ENCODE data around the gene MKKS.
"Not testable (repeated sequence)": the region's sequence is repeated elsewhere in the genome, so short reads cannot be mapped to it uniquely, and the experiment has no call there.

Gene MKKS

DNA sequence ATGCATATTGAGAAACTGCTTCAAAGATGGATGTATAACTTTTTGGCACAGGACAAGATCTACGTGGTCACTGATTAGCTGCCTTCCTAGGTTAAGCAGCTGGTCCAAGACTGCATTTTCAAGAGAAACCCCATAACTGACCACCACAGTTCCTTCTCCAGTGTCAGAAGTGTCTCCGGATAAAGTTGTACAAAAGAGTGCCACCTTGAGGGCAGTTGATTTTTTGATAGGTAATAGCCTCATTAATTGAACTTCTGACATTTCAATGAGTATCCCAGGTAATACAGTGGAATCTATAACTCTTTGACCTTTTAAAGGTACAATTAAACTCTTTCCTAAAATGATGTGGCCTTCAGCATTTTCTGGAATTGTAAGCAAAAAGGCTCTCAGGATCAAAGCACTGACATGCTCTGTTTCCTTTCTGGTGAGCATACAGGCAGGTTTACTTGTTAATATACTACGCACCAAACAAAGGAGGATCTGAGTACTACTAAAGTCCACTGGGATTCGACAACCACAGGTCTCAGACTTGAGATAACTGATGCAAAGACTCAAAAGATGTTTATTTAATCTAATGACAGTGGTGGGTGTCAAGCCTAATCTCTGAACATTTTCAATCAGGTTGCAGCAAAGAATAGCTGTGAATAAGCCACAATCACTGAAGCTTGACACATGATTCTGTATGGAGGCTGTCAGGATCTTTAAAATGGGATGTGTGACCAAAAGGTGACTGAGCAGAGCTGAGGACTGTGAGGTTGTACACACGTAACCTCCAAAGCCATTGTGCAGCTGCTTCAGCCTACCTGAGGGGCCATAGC is 21.2 kb downstream of the MKKS start:
- no peak for DNase-seq (ENCODE audit: low read depth)

GRCh38 chr20:10411673-10412072 is 22.3 kb downstream of the MKKS start:
- no peak for DNase-seq (ENCODE audit: low read depth)

GRCh38 chr20:10408108-10408813 is 25.8 kb downstream of the MKKS start:
- DNase-seq (ENCODE audit: low read depth), result no peak

- DNase-seq (ENCODE audit: low read depth), result no peak
Measured at GRCh38 chr20:10404959-10405530, 29.0 kb downstream of the MKKS start.

- DNase-seq (ENCODE audit: low read depth), result no peak
Measured at GRCh38 chr20:10404023-10404628, 29.9 kb downstream of the MKKS start.

DNA sequence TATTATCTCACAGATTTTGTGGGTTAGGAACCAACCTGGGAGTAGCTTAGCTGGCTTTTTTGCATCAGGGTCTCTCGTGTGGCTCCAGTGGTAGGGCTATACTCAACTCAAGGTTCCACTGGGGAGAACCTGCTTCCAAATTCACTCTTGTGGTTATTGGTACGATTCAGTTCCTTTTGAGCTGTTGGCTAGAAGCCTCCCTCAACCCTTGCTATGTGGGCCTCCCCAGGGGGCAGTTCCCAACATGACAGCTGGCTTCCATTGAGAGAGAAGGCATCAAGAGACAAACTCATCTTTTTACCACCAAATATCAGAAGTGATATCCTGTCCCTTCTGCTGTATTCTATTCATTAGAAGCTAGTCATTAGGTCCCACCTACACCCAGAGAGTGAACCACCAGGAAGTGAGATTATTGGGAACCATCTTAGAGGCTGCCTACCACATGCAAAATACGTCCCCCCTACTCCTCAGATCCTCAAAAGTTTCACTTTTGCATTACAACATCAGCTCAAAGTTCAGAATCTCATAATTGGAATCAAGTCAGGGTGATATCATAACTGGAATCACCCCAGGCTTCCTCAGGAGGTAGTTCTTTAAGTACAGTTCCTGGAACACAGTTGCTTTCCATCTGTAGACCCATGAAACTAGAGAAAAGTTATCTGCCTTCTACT is 30.9 kb downstream of the MKKS start:
- no peak for DNase-seq (ENCODE audit: low read depth)

DNA sequence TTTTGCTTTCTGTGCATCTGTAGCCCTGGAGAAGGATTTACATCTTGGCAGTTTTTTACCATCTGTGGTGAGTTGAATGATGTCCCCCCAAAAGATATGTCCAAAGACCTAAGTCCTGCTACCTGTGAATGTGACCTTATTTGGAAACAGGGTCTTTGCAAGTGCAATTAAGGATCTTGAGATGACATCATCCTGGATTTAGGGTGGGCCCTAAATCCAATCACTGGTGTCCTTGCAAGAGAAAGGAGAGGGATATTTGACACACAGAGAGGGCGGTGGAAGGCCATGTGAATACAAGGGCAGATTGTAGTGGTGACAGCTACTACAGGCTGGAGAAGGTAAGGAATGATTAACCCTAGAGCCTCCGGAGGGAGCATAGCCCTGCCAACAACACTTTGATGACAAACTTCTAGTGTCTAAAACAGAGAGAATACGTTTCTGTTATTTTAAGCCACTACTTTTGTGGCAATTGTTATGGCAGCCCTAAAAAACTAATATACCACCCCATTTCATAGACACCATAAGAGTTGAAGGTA is 35.1 kb downstream of the MKKS start:
- no peak for DNase-seq (ENCODE audit: low read depth)

DNA sequence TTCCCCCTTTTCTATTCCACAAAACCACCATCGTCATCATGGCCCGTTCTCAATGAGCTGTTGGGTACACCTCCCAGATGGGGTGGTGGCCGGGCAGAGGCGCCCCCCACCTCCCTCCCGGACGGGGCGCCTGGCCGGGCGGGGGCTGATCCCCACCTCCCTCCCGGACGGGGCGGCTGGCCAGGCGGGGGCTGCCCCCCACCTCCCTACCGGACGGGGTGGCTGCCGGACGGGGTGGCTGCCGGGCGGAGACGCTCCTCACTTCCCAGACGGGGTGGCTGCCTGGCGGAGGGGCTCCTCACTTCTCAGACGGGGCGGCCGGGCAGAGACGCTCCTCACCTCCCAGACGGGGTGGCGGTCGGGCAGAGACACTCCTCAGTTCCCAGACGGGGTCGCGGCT is 39.3 kb downstream of the MKKS start:
- DNase-seq (ENCODE audit: low read depth), result not testable (repeated sequence)

DNA sequence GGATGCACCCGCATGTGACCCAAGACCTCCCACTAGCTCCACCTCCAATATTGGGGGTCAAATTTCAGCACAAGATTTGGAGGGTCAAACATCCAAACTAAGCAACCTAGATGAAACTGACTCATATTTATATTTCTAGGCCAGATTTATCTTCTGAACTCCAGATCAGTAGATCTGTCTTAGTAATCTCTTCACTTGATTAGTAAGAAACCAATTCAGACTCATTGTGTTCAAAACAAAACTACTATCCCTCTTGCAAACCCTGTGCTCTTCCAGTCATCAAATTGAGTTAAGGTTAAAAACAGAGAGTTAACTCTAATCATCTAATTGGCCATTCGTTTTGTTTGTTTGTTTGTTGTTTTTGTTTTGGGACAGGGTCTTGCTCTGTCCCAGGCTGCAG is 43.3 kb downstream of the MKKS start:
- DNase-seq (ENCODE audit: low read depth), result no peak

GRCh38 chr20:10388597-10388996 is 45.4 kb downstream of the MKKS start:
- DNase-seq (ENCODE audit: low read depth), result no peak

- DNase-seq (ENCODE audit: low read depth), result no peak
Measured at GRCh38 chr20:10387686-10388085, 46.3 kb downstream of the MKKS start.

DNA sequence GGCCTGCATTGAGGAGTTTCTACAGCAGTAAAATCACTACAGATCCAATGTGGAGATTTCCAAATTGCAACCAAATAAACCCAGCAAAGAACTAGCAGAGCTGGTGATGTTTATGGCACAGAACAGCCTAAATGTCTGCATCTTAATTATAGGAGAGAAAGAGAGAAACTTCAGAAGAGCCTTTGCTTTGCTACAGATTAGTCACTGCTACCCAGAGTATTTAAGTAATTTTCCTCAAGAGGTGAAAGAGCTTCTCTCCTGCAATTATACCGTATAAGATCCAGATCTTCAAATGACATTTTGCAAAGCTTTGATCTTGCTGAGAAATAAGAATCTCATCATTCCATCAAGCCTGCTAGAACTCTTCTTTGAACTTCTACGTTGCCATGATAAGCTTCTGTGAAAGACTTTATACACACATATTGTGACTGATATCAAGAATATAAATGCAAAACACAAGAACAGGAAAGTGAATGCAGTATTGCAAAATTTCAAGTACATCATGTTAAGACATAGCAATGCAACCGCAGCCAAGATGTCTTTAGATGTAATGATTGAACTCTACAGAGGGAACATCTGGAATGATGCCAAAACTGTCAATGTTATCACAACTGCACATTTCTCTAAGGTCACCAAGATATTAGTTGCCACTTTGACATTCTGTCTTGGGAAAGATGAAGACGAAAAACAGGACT is 48.0 kb downstream of the MKKS start:
- no peak for DNase-seq (ENCODE audit: low read depth)

DNA sequence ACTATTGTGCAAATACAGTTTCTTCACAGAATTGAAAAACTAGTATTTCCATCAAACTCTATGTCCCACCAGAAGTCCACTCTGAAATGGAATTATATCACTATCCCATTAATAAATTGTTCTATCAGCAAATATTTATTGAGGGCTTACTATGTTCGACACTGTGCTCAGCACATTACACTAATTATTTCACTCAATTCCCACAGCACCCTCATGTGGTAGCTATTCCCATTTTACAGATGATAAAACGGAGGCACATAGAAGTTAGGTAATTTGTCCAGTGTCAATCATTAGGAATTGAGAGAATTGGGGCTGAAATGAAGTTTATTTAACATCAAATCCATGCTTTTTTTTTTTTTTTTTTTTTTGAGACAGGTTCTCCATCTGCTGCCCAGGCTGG is 52.5 kb downstream of the MKKS start:
- no peak for DNase-seq (ENCODE audit: low read depth)

DNA sequence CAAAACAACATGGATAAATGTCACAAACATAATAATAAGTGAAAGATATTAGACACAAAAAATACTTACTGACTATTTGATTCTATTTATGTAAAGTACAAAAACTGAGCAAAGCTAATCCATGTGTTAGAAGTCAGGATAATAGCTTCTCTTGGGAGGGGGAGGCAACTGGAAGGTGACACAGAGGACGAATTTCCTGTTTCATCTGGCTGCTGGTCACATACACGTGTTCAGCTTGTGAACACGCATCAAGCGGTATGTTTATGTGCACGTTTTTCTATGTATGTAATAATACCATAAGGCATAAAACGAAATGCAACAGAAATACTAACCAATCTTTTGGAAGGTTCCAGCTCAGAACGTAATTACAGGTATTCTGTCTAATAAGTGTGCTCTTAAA is 54.3 kb downstream of the MKKS start:
- DNase-seq (ENCODE audit: low read depth), result no peak

DNA sequence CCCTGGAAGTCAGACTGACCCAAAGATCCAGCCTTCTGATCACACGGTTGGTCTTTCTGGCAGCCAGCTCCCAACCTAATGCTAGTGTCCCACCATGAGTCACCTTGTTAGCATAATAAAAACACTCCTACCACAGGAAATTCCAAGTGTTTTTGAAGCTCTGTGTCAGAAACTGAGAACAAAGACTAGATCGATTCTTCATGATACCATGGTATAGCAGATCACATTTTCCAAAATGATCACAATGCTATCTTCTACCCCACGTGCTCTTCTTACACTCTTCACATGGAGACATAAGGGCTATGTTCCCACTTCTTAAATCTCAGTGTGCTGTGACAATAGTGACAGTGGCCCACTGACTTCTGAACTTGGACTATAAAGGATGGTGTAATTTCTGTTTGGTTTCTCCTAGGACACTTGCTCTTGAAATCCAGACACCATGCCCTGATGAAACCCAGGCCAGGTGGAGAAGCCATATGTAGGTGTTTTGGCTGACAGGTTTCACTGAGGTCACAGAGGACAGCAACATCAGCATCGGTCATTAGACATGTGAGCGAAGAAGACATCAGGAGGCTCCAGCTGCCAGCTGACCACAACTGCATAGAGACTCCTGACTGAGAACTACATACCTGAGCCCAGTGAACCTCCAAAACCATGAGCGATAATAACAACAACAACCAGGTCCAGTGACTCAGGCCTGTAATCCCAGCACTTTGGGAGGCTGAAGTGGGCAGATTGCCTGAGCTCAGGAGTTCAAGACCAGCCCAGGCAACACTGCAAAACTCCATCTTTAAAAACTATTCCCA is 57.5 kb downstream of the MKKS start:
- no peak for DNase-seq (ENCODE audit: low read depth)

DNA sequence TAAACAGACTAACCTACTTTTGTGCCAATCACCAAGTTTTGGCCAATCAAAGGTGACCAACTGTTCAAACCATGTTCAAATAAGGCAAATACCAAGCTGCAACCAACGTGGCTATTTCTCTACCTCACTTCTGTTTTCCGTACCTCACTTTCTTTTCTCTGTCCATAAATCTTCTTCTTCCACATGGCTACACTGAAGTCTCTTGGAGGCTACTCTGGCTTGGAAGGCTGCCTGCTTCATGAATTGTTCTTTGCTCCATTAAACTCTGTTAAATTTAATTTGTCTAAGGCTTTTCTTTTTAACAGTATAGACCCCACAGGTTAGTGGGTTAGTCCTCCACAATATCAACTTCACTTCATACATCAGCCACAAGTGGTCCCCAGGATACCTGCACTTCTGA is 58.8 kb downstream of the MKKS start:
- DNase-seq (ENCODE audit: low read depth), result no peak

DNA sequence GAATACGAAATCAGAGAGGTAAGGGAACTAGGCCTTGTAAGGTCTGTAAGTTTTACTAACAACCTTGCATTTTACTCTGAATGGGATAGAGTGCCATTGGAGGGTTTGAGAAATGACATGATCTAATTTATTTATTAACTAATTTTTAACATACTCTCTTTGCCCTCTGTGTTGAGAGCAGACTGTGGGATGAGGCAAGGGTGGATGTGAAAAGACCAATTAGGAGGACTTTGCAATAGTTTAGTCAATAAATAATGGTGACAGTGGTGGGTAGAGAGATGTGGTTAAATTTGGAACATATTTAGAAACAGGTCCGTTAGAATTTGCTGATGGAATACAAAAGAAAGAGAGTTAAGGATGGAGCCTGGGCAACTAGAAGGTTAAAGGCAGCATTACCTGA is 60.0 kb downstream of the MKKS start:
- DNase-seq (ENCODE audit: low read depth), result no peak

- DNase-seq (ENCODE audit: low read depth), result no peak
Measured at GRCh38 chr20:10371467-10371866, 62.6 kb downstream of the MKKS start.

GRCh38 chr20:10370091-10370887 is 63.7 kb downstream of the MKKS start:
- no peak for DNase-seq (ENCODE audit: low read depth)

DNA sequence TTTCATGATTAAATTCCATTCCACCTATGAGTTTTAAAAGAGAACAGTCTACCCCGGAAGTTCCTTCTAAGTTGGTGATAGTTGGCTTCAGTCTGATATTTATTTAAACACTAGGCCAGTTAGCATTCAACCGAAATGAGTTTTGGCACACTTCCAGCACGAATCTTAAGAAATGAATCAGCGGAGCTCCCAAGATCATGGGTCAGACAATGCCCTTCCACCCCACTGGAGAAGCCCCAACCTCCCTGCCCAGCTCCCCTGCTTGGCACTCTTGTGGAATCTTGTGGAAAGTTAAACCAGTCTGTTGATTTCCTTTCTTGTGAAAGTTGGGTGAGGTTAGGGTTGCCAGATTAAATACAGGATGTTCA is 64.3 kb downstream of the MKKS start:
- no peak for DNase-seq (ENCODE audit: low read depth)
